SU-DHL-6 (cell line): ENCODE data around the gene CDC45.

ENCODE experiments used
- CTCF ChIP-seq: fragments of 200-600 bp; sonication (generic); IDR thresholded peaks from one replicate; pipeline ENCODE4 v1.5.1; 2017; ENCODE audit warnings: antibody characterized with exemption, mild to moderate bottlenecking, low read length, moderate library complexity; ENCODE audit not compliant: insufficient read depth, poor library complexity, severe bottlenecking
- EZH2phosphoT487 ChIP-seq: fragments of 200-600 bp; sonication (generic), shearing (Covaris generic); conservative IDR thresholded peaks from 2 replicates; pipeline ENCODE4 v1.6.1; 2018; ENCODE audit warnings: mild to moderate bottlenecking, antibody characterized with exemption, low read length, moderate library complexity, mixed read lengths

GRCh38 chr22:19499880-19500242 lies 20.1 kb downstream of the CDC45 start:
- TF ChIP-seq CTCF (no peak), EZH2phosphoT487 (no peak)
